ENCODE measurements around the gene RPL7L1. TPM values are rescaled to one million over a fixed set of nuclear protein-coding genes. Genes with fewer than 3 reads are reported as not detected.

Gene RPL7L1
- total and polyA plus RNA-seq, 2 of the 4 experiments (the other 2 are of a cell fraction): 43.0 to 112 TPM

DNA sequence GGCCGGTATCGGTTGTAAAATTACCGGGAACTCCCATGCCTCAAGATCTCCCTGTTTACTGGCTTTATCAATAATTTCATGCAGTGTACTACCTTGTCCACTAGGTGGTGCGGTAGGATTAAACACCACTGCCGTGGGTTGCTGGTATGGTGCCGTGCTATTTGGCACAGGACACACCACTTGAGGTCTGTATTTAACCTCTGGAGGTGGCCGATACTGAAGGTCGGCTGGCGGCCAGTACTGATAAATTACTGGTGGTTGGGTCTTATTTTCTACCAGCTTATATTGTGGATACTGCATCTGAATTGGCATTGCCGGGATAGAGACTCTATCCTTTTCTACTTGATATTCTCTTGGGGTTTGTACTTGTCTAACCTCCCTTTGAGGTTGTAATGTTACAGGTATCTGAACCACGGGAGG lies 22.1 kb downstream of the RPL7L1 start:
- Histone ChIP-seq H3K23ac (ENCODE audit: low read depth, low read length) (no peak overlapping the region), H3K4me1 (ENCODE audit: control insufficient read depth, insufficient read depth, low read length) (peaks cover 3% of the 10 kb centered on the region; the same call in 1 of the 2 replicates), H3K36me3 (ENCODE audit: control insufficient read depth, insufficient read depth, low read length) (no peaks in the 10 kb centered on the region), H3K9ac (ENCODE audit: low read depth, low read length) (no peak overlapping the region), H4K91ac (ENCODE audit: insufficient read depth, low read depth, low read length) (no peak overlapping the region), H2BK15ac (ENCODE audit: low read depth, low read length) (no peak overlapping the region), H3K4me3 (ENCODE audit: insufficient read depth, low read depth, low read length) (no peak overlapping the region), H4K20me1 (ENCODE audit: insufficient read depth, low read length) (no peaks in the 10 kb centered on the region), H3K56ac (ENCODE audit: extremely low read depth, insufficient read depth, low read length) (no peak overlapping the region), H2AK9ac (replicated peaks; ENCODE audit: low read depth, low read length, poor library complexity) (no peak overlapping the region), H3K27ac (ENCODE audit: insufficient read depth, low read length) (no peak overlapping the region), H2AFZ (replicated peaks; ENCODE audit: low read length, poor library complexity) (peak overlapping the region; percentile 1), H3K9me3 (ENCODE audit: control insufficient read depth, insufficient read depth, low read length) (no peaks in the 10 kb centered on the region), H3K79me1 (ENCODE audit: low read depth in 1 of 2, low read length in 2 of 2) (no peaks in the 10 kb centered on the region), H4K8ac (ENCODE audit: low read depth in 2 of 2, low read length in 2 of 2) (no peak overlapping the region; a peak in 1 of 4 replicates), H2BK20ac (ENCODE audit: low read depth, low read length) (no peak overlapping the region), H3K27me3 (ENCODE audit: control insufficient read depth, insufficient read depth, low read length) (no peaks in the 10 kb centered on the region), H3K9me1 (ENCODE audit: insufficient read depth, low read length) (no peaks in the 10 kb centered on the region), H3K4me2 (ENCODE audit: low read depth, low read length) (0 out of 2 replicates have a peak overlapping the region, but pooled peaks have one; percentile 60), H3K14ac (replicated peaks; ENCODE audit: low read depth, low read length) (no peak overlapping the region), H4K5ac (ENCODE audit: low read depth, low read length) (no peak overlapping the region), H3K18ac (ENCODE audit: low read depth, low read length) (no peak overlapping the region), H3K4ac (ENCODE audit: low read depth, low read length) (no peak overlapping the region), H2AK5ac (ENCODE audit: low read depth, low read length) (no peak overlapping the region), H2BK5ac (ENCODE audit: low read depth, low read length, poor library complexity, severe bottlenecking) (no peak overlapping the region), H2BK120ac (ENCODE audit: low read depth, low read length) (no peak overlapping the region)
- WGBS, 2 experiments (ENCODE audit: extremely low coverage in 2 of 2, insufficient read length in 1 of 2): 0% methylated on average over 1 of the region's 11 CpGs; no CpG with 5 or more reads in 1 of the 2 experiments
- no TSS peak for BruUV-seq (replicated peaks)
- CTCF ChIA-PET: interaction anchor here (0.6 kb wide), 2 partner anchors 100 to 127 kb away, joined by 3 read pairs; no protein-coding TSS in a partner anchor
- in situ Hi-C loops (cut with MboI; ENCODE audit: low sequenced_read_pairs) (loop anchor here (10.0 kb wide), 1 partner anchor 243 kb away; no protein-coding TSS in a partner anchor), intact Hi-C loops (cut with micrococcal nuclease) (loop anchor here (1.0 to 10.0 kb wide), 6 partner anchors 76 to 433 kb away; partner anchors contain the start of genes KLHDC3 and PEX6), dilution Hi-C loops (cut with HindIII; ENCODE audit: low sequenced_read_pairs, unreplicated experiment) (no loop called here)
- DNase-seq: peak; percentile 80
- peak; percentile 99 for ATAC-seq (ENCODE audit: low read depth)
- TF ChIP-seq SMC3 (IDR thresholded peaks at IDR 0.05; ENCODE audit: low read depth, low read length): peak; percentile 73
- TF ChIP-seq, protein P1, sequence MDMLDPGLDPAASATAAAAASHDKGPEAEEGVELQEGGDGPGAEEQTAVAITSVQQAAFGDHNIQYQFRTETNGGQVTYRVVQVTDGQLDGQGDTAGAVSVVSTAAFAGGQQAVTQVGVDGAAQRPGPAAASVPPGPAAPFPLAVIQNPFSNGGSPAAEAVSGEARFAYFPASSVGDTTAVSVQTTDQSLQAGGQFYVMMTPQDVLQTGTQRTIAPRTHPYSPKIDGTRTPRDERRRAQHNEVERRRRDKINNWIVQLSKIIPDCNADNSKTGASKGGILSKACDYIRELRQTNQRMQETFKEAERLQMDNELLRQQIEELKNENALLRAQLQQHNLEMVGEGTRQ (IDR thresholded peaks at IDR 0.05; ENCODE audit: low read depth, low read length): no peak
- peak; percentile 94 for TF ChIP-seq RAD21 (IDR thresholded peaks at IDR 0.05; ENCODE audit: low read length)
- no peak for TF ChIP-seq BHLHE40 (IDR thresholded peaks at IDR 0.05; ENCODE audit: low read depth, low read length)
- TF ChIP-seq CHD1 (IDR thresholded peaks at IDR 0.05; ENCODE audit: low read depth, low read length): no peak
- TF ChIP-seq, protein P2, sequence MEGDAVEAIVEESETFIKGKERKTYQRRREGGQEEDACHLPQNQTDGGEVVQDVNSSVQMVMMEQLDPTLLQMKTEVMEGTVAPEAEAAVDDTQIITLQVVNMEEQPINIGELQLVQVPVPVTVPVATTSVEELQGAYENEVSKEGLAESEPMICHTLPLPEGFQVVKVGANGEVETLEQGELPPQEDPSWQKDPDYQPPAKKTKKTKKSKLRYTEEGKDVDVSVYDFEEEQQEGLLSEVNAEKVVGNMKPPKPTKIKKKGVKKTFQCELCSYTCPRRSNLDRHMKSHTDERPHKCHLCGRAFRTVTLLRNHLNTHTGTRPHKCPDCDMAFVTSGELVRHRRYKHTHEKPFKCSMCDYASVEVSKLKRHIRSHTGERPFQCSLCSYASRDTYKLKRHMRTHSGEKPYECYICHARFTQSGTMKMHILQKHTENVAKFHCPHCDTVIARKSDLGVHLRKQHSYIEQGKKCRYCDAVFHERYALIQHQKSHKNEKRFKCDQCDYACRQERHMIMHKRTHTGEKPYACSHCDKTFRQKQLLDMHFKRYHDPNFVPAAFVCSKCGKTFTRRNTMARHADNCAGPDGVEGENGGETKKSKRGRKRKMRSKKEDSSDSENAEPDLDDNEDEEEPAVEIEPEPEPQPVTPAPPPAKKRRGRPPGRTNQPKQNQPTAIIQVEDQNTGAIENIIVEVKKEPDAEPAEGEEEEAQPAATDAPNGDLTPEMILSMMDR (conservative IDR thresholded peaks at IDR 0.05; ENCODE audit: low read depth, low read length): peak; percentile 84
- no peak for TF ChIP-seq CEBPB (IDR thresholded peaks at IDR 0.05; ENCODE audit: low read depth, low read length)
- TF ChIP-seq MAZ (IDR thresholded peaks at IDR 0.05; ENCODE audit: borderline replicate concordance, low read depth, low read length): no peak
- TF ChIP-seq NFE2L2 (IDR thresholded peaks at IDR 0.05; ENCODE audit: low read depth, low read length): no peak
- no peak for TF ChIP-seq MAFK (IDR thresholded peaks at IDR 0.05; ENCODE audit: low read depth, low read length)
- no peak for TF ChIP-seq MXI1 (IDR thresholded peaks at IDR 0.05; ENCODE audit: borderline replicate concordance, low read depth, low read length)
- no peak for TF ChIP-seq RFX5 (IDR thresholded peaks at IDR 0.05; ENCODE audit: low read depth, low read length)
- TF ChIP-seq POLR2A (IDR thresholded peaks at IDR 0.05; ENCODE audit: low read depth, low read length): no peak
- no peak for TF ChIP-seq FOS (IDR thresholded peaks at IDR 0.05; ENCODE audit: low read depth, low read length)
- no peak for TF ChIP-seq RCOR1 (IDR thresholded peaks at IDR 0.05; ENCODE audit: insufficient replicate concordance, low read length)
- TF ChIP-seq, protein P3, sequence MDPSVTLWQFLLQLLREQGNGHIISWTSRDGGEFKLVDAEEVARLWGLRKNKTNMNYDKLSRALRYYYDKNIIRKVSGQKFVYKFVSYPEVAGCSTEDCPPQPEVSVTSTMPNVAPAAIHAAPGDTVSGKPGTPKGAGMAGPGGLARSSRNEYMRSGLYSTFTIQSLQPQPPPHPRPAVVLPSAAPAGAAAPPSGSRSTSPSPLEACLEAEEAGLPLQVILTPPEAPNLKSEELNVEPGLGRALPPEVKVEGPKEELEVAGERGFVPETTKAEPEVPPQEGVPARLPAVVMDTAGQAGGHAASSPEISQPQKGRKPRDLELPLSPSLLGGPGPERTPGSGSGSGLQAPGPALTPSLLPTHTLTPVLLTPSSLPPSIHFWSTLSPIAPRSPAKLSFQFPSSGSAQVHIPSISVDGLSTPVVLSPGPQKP (IDR thresholded peaks at IDR 0.05; ENCODE audit: borderline replicate concordance, low read depth, low read length): no peak
- POLR2A ChIA-PET (ENCODE audit: unreplicated experiment): no interaction called here
